ENCODE measurements around the gene ZNF263. TPM values are rescaled to one million over a fixed set of nuclear protein-coding genes. Genes with fewer than 3 reads are reported as not detected.

Gene ZNF263
- total and polyA plus RNA-seq, 10 of the 15 experiments (the other 5 are each of a cell fraction or from before 2014, with no cell fraction given) = 4.7 to 45.6 (median 24.5) TPM

- RAD21 ChIA-PET (ENCODE audit: unreplicated experiment) = interaction anchor here (0.5 kb wide), 1 partner anchor 264 kb away, joined by 3 read pairs; no protein-coding TSS in a partner anchor
- ATAC-seq = no peak
- BruUV-seq (replicated peaks) = no TSS peak
Observed at GRCh38 chr16:3235856-3236669, 47.2 kb upstream of the ZNF263 start.

GRCh38 chr16:3241761-3242160, 41.5 kb upstream of the ZNF263 start:
- no peaks in the 10 kb centered on the region for H3K36me3 ChIP-seq (ENCODE audit: control insufficient read depth in 2 of 2, insufficient read depth in 2 of 2, low read length in 1 of 2)
- ChIA-PET POLR2A (no interaction called here), SMC1A (ENCODE audit: uncharacterized antibody, unreplicated experiment) (no interaction called here), RAD21 (ENCODE audit: unreplicated experiment) (no interaction called here), CTCF (no interaction called here)
- no peaks in the 10 kb centered on the region for H4K20me1 ChIP-seq (ENCODE audit: control insufficient read depth, insufficient read depth)
- intact Hi-C loops (cut with micrococcal nuclease; ENCODE audit: unreplicated experiment) = no loop called here
- WGBS (ENCODE audit: insufficient coverage, insufficient replicate concordance, low lambda C conversion rate, missing lambda C conversion rate) = 19% methylated on average over 5 of the region's 5 CpGs
- H3K4me1 ChIP-seq (ENCODE audit: control insufficient read depth, insufficient read depth, low read length) = no peaks in the 10 kb centered on the region
- H3K4me3 ChIP-seq = no peak overlapping the region
- H2AFZ ChIP-seq (ENCODE audit: control insufficient read depth, low read depth, low read length) = no peak overlapping the region
- H3K4me2 ChIP-seq (ENCODE audit: control insufficient read depth, insufficient read depth) = no peak overlapping the region
- FAIRE-seq = no peak
- TF ChIP-seq POLR2AphosphoS2 (IDR thresholded peaks at IDR 0.05; ENCODE audit: low read depth, low read length) (no peak), SMAD5 (IDR thresholded peaks at IDR 0.05; ENCODE audit: low read depth) (no peak), CHD2 (IDR thresholded peaks at IDR 0.05; ENCODE audit: borderline replicate concordance, low read depth, low read length) (no peak), RB1 (IDR thresholded peaks at IDR 0.05; ENCODE audit: borderline replicate concordance) (no peak)
- no peak for DNase-seq (ENCODE audit: low read depth, low spot score)
- no peaks in the 10 kb centered on the region for H3K9me3 ChIP-seq (replicated peaks; ENCODE audit: control insufficient read depth, insufficient read depth, low read length)
- no peak overlapping the region for H3K27ac ChIP-seq (ENCODE audit: control insufficient read depth, insufficient read depth)
- in situ Hi-C loops (cut with MboI) = no loop called here
- no peak for ATAC-seq
- no peaks in the 10 kb centered on the region for H3K79me2 ChIP-seq (ENCODE audit: control insufficient read depth, insufficient read depth, low read length)
- no TSS peak for BruUV-seq (replicated peaks)
- H3K27me3 ChIP-seq (replicated peaks in 1 of 2; ENCODE audit: control insufficient read depth in 2 of 2, insufficient read depth in 2 of 2, low read length in 1 of 2) = no peaks in the 10 kb centered on the region
- H3K9ac ChIP-seq (ENCODE audit: control insufficient read depth, insufficient read depth, low read length) = no peak overlapping the region

More at GRCh38 chr16:3235856-3236669, 47.2 kb upstream of the ZNF263 start:
- peaks cover 7% of the 10 kb centered on the region; the same call in 2 of the 3 replicates for H3K9me3 ChIP-seq (replicated peaks; ENCODE audit: control insufficient read depth, insufficient read depth, low read length)
- no peak overlapping the region for H3K4me3 ChIP-seq
- peaks cover 10% of the 10 kb centered on the region for H3K79me2 ChIP-seq (ENCODE audit: control insufficient read depth, insufficient read depth, low read length)
- no peaks in the 10 kb centered on the region for H4K20me1 ChIP-seq (ENCODE audit: control insufficient read depth, insufficient read depth)
- no peak overlapping the region for H3K9ac ChIP-seq (ENCODE audit: control insufficient read depth, insufficient read depth, low read length)
- POLR2A ChIA-PET = interaction anchor here (1.1 kb wide), 1 partner anchor 47 kb away, joined by 8 read pairs; the partner anchor contains the start of gene ZNF263
- no peaks in the 10 kb centered on the region for H3K27me3 ChIP-seq (replicated peaks in 1 of 2; ENCODE audit: control insufficient read depth in 2 of 2, insufficient read depth in 2 of 2, low read length in 1 of 2)
- H3K27ac ChIP-seq (ENCODE audit: control insufficient read depth, insufficient read depth) = no peak overlapping the region
- H2AFZ ChIP-seq (ENCODE audit: control insufficient read depth, low read depth, low read length) = no peak overlapping the region
- FAIRE-seq = no peak
- DNase-seq (ENCODE audit: low read depth, low spot score) = no peak
- CTCF ChIA-PET = interaction anchor here (1.2 kb wide), 1 partner anchor 48 kb away, joined by 4 read pairs; no protein-coding TSS in a partner anchor
- TF ChIP-seq IKZF2 (IDR thresholded peaks at IDR 0.05) = no peak
- TF ChIP-seq NFIC (IDR thresholded peaks at IDR 0.05; ENCODE audit: low read depth, low read length) = no peak
- no peak for TF ChIP-seq NFYB (IDR thresholded peaks at IDR 0.05; ENCODE audit: insufficient read depth, low read depth, low read length)
- no peak for TF ChIP-seq RFX5 (IDR thresholded peaks at IDR 0.05; ENCODE audit: low read depth, low read length)
- TF ChIP-seq EGR1 (IDR thresholded peaks at IDR 0.05; ENCODE audit: borderline replicate concordance in 1 of 2, low read depth in 2 of 2, low read length in 2 of 2) = peak in 1 of 2 experiments; percentile 56; a peak in 1 of 3 replicates
- 0 out of 2 replicates have a peak, but pooled peaks have one; percentile 23 for TF ChIP-seq RUNX3 (IDR thresholded peaks at IDR 0.05; ENCODE audit: low read length)
- WGBS (ENCODE audit: insufficient coverage, insufficient replicate concordance, low lambda C conversion rate, missing lambda C conversion rate) = 91% methylated on average over 25 of the region's 29 CpGs
- H3K4me1 ChIP-seq (ENCODE audit: control insufficient read depth, insufficient read depth, low read length) = no peaks in the 10 kb centered on the region
- no peak overlapping the region for H3K4me2 ChIP-seq (ENCODE audit: control insufficient read depth, insufficient read depth)
- in situ Hi-C loops (cut with MboI) = no loop called here
- peaks cover 0 to 7% of the 10 kb centered on the region in 2 experiments; a peak in 2 of 4 replicates for H3K36me3 ChIP-seq (ENCODE audit: control insufficient read depth in 2 of 2, insufficient read depth in 2 of 2, low read length in 1 of 2)
- intact Hi-C loops (cut with micrococcal nuclease; ENCODE audit: unreplicated experiment) = no loop called here
- SMC1A ChIA-PET (ENCODE audit: uncharacterized antibody, unreplicated experiment) = interaction anchor here (0.7 kb wide), 1 partner anchor 31 kb away, joined by 3 read pairs; no protein-coding TSS in a partner anchor
